Glutamatergic neuron (in vitro differentiated cells): ENCODE measurements around the gene ZHX3. TPM values are rescaled to one million over a fixed set of nuclear protein-coding genes. Genes with fewer than 3 reads are reported as not detected.

Source experiments
- DNase-seq: peaks from one replicate; pipeline ENCODE4 v3.0.0; 2022
- H3K27ac Mint-ChIP-seq: one replicate; pipeline ENCODE4 v1.8.0; 2020; ENCODE audit warnings: mild to moderate bottlenecking, mixed read lengths, inconsistent platforms; ENCODE audit not compliant: unreplicated experiment
- H3K27me3 Mint-ChIP-seq: one replicate; pipeline ENCODE4 v1.8.0; 2020; ENCODE audit warnings: mild to moderate bottlenecking, moderate library complexity, mixed read lengths, inconsistent platforms; ENCODE audit not compliant: unreplicated experiment
- H3K36me3 Mint-ChIP-seq: one replicate; pipeline ENCODE4 v1.8.0; 2020; ENCODE audit warnings: mild to moderate bottlenecking, mixed read lengths, inconsistent platforms; ENCODE audit not compliant: unreplicated experiment
- H3K4me1 Mint-ChIP-seq: one replicate; pipeline ENCODE4 v1.8.0; 2020; ENCODE audit warnings: mild to moderate bottlenecking, low read depth, mixed read lengths, inconsistent platforms; ENCODE audit not compliant: unreplicated experiment
- H3K4me3 Mint-ChIP-seq: one replicate; pipeline ENCODE4 v1.8.0; 2020; ENCODE audit warnings: mild to moderate bottlenecking, mixed read lengths, inconsistent platforms; ENCODE audit not compliant: unreplicated experiment
- H3K9me3 Mint-ChIP-seq: one replicate; pipeline ENCODE4 v1.8.0; 2020; ENCODE audit warnings: mild to moderate bottlenecking, moderate library complexity, mixed read lengths, inconsistent platforms; ENCODE audit not compliant: unreplicated experiment
- total RNA-seq: library from RNA; stranded (reverse); fragmentation: NEBNext Ultra II Directional; extraction: Animal tissue kit (Norgen Biotek cat#: 25700); gene quantifications from one replicate; pipeline ENCODE4 v1.2.1, GENCODE V29; 2021; ENCODE audit not compliant: unreplicated experiment
- TF ChIP-seq, protein P1 (sequence below): fragments of 200-600 bp; sonication (generic); IDR thresholded peaks from one replicate; pipeline ENCODE4 v1.5.0; 2021; ENCODE audit not compliant: partially characterized antibody, unreplicated experiment

ZHX3 gene
- total RNA-seq, 1 donor from 2014 or later: 40.5 TPM

DNA sequence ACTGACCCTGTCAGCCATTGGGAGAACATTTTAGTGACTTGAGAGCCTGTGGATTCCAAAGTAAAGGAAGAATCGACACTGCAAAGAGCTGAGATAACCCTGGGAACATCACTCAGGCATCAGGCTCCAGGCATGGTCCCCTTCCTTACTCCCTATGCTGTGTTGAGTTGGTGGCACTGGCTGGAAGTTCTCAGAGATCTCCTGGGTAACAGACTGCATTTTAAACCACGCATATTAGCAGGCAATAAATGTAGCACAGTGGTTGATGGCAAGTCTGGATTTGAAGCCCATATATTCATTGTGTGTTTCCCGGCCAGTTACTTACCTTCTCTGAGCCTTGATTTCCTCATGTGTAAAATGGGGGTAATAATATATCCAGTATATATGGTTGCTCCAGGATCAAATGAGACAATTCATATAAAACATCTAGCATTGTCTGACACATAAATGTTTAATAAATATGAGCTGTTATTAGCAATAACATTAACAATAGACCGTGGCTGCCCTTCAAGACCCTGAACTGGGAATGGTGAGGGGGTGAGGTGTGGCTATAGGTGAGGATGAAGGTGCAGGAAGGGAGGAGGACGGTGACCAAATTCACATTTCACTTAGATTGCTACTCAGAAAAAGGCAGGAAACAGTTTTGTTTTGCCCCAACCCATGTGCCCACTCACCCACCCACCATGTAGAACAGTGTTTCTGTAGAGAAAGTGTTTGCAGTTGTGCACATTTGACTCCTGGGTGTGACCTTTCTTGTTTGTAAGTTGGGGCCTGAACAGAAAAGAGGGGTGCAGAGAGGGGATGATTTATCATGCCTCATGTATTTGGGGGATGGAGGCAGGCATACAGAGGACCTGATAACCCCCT, 178.1 kb downstream of the ZHX3 start:
- TF ChIP-seq, protein P1, sequence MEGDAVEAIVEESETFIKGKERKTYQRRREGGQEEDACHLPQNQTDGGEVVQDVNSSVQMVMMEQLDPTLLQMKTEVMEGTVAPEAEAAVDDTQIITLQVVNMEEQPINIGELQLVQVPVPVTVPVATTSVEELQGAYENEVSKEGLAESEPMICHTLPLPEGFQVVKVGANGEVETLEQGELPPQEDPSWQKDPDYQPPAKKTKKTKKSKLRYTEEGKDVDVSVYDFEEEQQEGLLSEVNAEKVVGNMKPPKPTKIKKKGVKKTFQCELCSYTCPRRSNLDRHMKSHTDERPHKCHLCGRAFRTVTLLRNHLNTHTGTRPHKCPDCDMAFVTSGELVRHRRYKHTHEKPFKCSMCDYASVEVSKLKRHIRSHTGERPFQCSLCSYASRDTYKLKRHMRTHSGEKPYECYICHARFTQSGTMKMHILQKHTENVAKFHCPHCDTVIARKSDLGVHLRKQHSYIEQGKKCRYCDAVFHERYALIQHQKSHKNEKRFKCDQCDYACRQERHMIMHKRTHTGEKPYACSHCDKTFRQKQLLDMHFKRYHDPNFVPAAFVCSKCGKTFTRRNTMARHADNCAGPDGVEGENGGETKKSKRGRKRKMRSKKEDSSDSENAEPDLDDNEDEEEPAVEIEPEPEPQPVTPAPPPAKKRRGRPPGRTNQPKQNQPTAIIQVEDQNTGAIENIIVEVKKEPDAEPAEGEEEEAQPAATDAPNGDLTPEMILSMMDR: no peak
- H3K4me3 Mint-ChIP-seq: peak overlapping the region; percentile 99
- H3K27ac Mint-ChIP-seq: peak overlapping the region; percentile 96
- H3K36me3 Mint-ChIP-seq: no peaks in the 10 kb centered on the region
- peaks cover 17% of the 10 kb centered on the region for H3K9me3 Mint-ChIP-seq
- peaks cover 50% of the 10 kb centered on the region for H3K4me1 Mint-ChIP-seq
- DNase-seq: no peak
- peaks cover 22% of the 10 kb centered on the region for H3K27me3 Mint-ChIP-seq

DNA sequence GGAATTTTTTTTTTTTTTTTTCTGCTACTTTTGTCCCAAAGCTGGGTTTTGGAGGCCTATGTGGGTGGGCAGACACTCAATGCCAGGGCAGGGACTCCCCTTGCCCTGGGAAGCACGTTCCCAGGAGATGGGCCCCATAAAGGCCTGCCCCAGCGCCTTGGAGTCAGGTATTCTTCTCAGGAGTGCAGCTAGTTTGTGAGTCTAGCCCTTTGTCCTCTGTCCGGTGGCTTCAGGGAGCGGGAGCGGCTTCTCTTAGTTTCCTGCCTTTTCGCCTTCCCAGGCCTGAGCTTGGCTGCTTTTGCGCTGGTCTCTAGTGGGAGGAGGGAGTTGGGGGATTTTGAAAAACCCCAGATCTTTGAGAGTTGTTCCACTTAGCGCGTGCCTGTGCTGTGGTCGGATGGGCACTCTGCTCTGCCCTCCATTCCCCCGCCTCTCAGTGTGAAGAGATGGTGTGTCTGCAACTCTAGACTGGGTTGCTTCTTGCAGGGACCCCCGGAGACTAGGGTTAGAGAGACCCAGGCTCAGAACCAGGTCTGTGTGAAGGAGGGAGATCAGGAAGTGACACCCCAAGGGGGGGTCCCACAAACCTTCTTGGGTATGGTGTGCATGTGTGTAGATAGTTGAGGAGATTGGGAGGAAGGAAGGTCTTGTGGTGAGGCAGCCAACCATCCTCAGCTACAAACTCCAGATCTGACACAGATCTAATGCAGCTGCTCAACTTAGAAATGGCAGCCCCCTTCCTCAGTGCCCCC, 178.9 kb downstream of the ZHX3 start:
- Mint-ChIP-seq H3K27ac (peak overlapping the region; percentile 96), H3K9me3 (peaks cover 17% of the 10 kb centered on the region), H3K36me3 (no peaks in the 10 kb centered on the region), H3K4me1 (peaks cover 50% of the 10 kb centered on the region), H3K4me3 (peak overlapping the region; percentile 99), H3K27me3 (peaks cover 22% of the 10 kb centered on the region)
- TF ChIP-seq, protein P1: no peak
- DNase-seq: no peak

DNA sequence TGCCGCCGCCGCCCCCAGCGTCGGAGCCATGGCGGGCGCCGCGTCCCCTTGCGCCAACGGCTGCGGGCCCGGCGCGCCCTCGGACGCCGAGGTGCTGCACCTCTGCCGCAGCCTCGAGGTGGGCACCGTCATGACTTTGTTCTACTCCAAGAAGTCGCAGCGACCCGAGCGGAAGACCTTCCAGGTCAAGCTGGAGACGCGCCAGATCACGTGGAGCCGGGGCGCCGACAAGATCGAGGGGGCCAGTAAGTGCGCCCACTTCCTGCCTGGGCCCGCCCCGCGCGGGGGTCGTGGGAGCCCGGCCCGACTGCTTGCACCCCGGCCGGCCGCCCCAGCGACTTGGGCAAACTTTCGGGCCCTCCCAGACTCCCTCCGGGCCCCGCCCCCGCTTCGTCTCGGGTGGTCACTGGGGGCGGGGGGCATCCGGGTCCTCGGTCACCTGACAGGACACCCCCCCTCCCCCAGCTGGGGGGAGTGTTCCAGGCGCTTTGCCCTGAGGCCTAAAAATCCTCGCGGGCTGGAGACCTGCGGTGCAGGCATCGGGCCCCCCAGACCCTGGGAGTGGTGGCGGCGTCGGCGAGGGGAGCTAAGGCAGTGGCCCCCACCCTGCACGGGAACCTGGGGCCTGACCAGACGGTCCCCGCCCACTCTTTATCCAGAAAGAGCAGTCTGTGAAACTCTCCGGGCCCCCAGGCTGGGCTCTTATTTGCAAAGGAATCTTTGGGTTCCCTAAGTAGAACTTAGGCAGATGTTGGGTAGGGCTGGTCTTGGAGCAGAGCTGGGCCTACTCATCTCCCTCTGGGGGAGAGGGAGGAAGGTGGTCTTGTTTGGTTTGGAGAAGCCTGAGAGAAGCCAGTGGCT, 179.7 kb downstream of the ZHX3 start:
- Mint-ChIP-seq H3K36me3 (no peaks in the 10 kb centered on the region), H3K27me3 (peaks cover 19% of the 10 kb centered on the region), H3K4me3 (peak overlapping the region; percentile 99), H3K27ac (peak overlapping the region; percentile 96), H3K4me1 (peaks cover 51% of the 10 kb centered on the region), H3K9me3 (peaks cover 17% of the 10 kb centered on the region)
- peak; percentile 89 for DNase-seq
- TF ChIP-seq, protein P1: no peak

DNA sequence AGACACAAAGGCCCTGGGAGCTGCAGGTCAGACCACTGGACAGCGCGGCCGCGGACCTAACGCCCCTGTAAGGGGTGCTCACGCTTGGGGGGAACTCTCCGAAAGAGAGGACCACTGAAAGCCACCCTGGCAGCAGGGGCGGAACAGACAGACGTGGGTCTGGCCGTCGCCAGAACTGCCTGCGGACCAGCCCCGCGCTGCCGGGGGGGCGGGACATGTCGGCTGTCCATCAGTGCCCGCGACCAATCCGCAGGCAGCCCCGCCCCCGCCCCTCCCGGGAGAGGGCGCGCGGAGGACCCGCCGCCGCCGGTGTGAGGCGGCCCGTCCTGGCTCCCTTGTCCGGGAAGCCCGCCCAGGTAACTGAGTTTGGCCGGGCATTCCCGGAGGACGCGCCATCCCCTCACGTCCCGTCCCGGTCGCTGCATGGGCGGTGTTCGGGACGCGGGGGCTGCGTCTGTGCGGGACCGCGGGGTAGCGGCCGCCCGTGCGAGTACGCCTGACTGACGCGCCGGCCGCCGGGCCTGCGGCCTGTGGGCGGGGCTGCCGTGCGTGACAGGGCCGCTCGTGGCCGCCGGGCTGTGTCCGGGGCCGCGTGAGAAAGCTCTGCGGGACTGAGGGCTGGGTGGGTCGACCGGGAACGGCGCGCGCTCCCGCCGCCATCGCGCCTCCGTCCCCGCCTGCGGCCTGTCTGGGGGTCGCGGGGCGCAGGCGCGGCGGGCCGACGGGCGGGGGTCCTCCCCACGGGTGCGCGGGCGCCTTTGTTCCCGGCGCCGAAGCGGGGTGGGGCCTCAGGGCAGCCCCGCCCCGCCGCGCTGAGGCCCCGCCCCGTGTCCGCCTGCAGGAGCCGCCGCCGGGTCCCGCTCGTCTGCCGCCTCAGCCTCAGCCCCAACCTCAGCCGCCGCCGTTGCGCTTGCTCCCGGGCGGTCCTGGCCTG, 180.6 kb downstream of the ZHX3 start, which contains the start of gene PLCG1:
Gene PLCG1 (plus strand): TSS at position 864 of the 934 bp plus-strand sequence. CDS start 99 bp downstream, outside the sequence.
- TF ChIP-seq, protein P1: no peak
- Mint-ChIP-seq H3K27me3 (peaks cover 18% of the 10 kb centered on the region), H3K4me3 (peak within 1 kb of the TSS; percentile 99), H3K36me3 (no peaks in the 10 kb centered on the region), H3K4me1 (peaks cover 43% of the 10 kb centered on the region), H3K27ac (peak within 1 kb of the TSS; percentile 96), H3K9me3 (peaks cover 17% of the 10 kb centered on the region)
- peak; percentile 94 for DNase-seq
